GM19438 (cell line): ENCODE measurements around the gene UGT1A5.

Experiments
- ATAC-seq: cut with Tn5 transposase; IDR thresholded peaks from one replicate; pipeline ENCODE4 v1.9.1; 2021; ENCODE audit warnings: low read depth; ENCODE audit not compliant: unreplicated experiment

The UGT1A5 gene

DNA sequence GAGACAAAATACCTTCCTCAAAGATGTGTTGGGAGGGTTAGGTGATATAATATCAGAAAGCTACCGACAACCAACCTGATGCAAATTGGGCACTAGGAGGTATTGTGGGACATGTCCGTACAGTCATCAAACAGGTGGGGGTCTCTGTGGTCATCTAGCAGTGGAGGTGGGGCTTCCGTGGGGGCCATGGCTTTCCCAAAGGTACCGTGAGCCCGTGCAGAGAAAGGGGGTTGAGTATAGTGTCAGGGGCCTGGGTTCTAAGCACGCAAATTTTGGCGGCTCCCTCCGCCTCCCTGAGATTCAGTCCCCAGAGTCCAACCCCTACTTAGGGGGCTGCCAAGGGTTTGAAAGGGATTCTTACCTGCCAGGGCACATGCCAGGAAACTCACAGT is 109.0 kb downstream of the UGT1A5 start:
- ATAC-seq = no peak

DNA sequence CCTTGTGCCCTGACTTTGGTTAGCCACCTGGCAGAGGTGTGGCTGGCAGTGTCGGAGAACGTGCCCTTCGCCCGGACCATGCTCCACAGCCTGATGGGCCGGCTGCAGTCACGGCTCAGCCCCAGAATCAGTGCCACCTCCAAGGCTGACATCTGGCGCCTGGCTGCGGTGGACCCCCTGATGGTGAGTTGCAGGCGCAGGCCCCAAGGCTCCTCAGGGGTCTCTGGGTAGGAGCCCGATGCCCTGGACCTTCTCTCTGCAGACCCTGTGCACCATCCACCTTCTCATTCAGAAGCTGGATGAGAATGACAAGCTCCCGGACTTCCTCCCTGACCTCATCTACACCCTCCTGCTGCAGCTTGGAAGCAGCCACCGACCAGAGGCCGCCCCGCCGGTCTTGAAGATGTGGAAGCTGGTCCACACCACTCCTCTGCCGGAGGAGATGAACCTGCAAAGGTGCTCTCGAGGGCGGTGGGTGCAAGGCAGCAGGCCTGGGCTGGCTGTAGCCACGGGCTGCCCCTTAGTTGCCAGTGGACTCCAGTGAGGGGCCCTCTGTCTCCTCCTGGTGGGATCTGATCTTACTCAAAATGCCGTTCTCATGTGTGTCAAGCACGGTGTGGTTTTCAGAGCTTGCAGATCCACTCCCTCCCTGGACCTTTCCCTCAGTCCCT is 109.5 kb downstream of the UGT1A5 start:
- ATAC-seq = no peak
